IPS DF 4.7 (cell line): ENCODE results near the gene RHAG.
"Not testable (repeated sequence)": the region's sequence is repeated elsewhere in the genome, so short reads cannot be mapped to it uniquely, and the experiment has no call there.

ENCODE experiments used
- DNase-seq: peaks from one replicate; pipeline ENCODE4 v3.0.0-alpha.2; 2013; ENCODE audit warnings: low spot score; ENCODE audit errors: extremely low read depth

The RHAG gene

GRCh38 chr6:49635978-49636712 lies 494 bp downstream of the RHAG start:
- DNase-seq, result no peak

- DNase-seq, result no peak
These were observed 1.2 kb downstream of the RHAG start for GRCh38 chr6:49635480-49635879.

GRCh38 chr6:49634836-49635218 lies 1.8 kb downstream of the RHAG start:
- DNase-seq, result no peak

GRCh38 chr6:49634092-49634835 lies 2.4 kb downstream of the RHAG start:
- DNase-seq, result no peak

- DNase-seq, result no peak
These were observed 3.1 kb downstream of the RHAG start for GRCh38 chr6:49633541-49633940.

GRCh38 chr6:49632727-49633126 lies 3.9 kb downstream of the RHAG start:
- no peak for DNase-seq

GRCh38 chr6:49629485-49630088 lies 7.1 kb downstream of the RHAG start:
- DNase-seq, result not testable (repeated sequence)

GRCh38 chr6:49626811-49627210 lies 9.8 kb downstream of the RHAG start:
- no peak for DNase-seq

GRCh38 chr6:49618257-49618656 lies 18.4 kb downstream of the RHAG start:
- DNase-seq, result no peak

- DNase-seq, result not testable (repeated sequence)
These were observed 22.5 kb downstream of the RHAG start for GRCh38 chr6:49614144-49614543.

- no peak for DNase-seq
These were observed 27.4 kb downstream of the RHAG start for GRCh38 chr6:49609285-49609684.

GRCh38 chr6:49608275-49608674 lies 28.4 kb downstream of the RHAG start:
- DNase-seq, result not testable (repeated sequence)

- DNase-seq, result no peak
These were observed 29.2 kb downstream of the RHAG start for GRCh38 chr6:49607391-49607982.

GRCh38 chr6:49606721-49607390 lies 29.8 kb downstream of the RHAG start:
- DNase-seq, result peak; percentile 44

GRCh38 chr6:49604080-49604479 lies 32.6 kb downstream of the RHAG start:
- DNase-seq, result not testable (repeated sequence)

GRCh38 chr6:49587262-49587661 lies 49.4 kb downstream of the RHAG start:
- not testable (repeated sequence) for DNase-seq

GRCh38 chr6:49582529-49582928 lies 54.1 kb downstream of the RHAG start:
- DNase-seq, result no peak

- DNase-seq, result no peak
These were observed 57.0 kb downstream of the RHAG start for GRCh38 chr6:49579649-49580048.

- DNase-seq, result no peak
These were observed 60.0 kb downstream of the RHAG start for GRCh38 chr6:49576618-49577017.

GRCh38 chr6:49570474-49571079 lies 66.1 kb downstream of the RHAG start:
- no peak for DNase-seq

GRCh38 chr6:49565855-49566254 lies 70.8 kb downstream of the RHAG start:
- DNase-seq, result no peak
